K562 (cell line): ENCODE data around the gene OR3A1. TPM values are rescaled to one million over a fixed set of nuclear protein-coding genes. Genes with fewer than 3 reads are reported as not detected.

ENCODE experiments used
- CBX1 ChIP-seq: sonication (generic); IDR thresholded peaks from 2 replicates; pipeline ENCODE4 v1.6.1; 2016; ENCODE audit warnings: antibody characterized with exemption, low read depth, mild to moderate bottlenecking
- CREB3 ChIP-seq: fragments of 450-650 bp; conservative IDR thresholded peaks from 2 replicates; pipeline ENCODE4 v1.6.1; 2016; ENCODE audit warnings: missing genetic modification characterization, low read depth, mild to moderate bottlenecking, missing compliant biosample characterization, moderate library complexity
- GTF2E2 ChIP-seq: fragments of 200-800 bp; sonication (Bioruptor generic); IDR thresholded peaks from 2 replicates; pipeline ENCODE4 v1.6.1; 2016; ENCODE audit warnings: missing genetic modification characterization, missing compliant biosample characterization
- IFI16 ChIP-seq: fragments of 250-450 bp; sonication (Bioruptor Pico); IDR thresholded peaks from 2 replicates; pipeline ENCODE4 v2.1.2; 2022; ENCODE audit warnings: mild to moderate bottlenecking, inconsistent platforms
- MYC ChIP-seq, 2 experiments: fragments of 250-450 bp in 1 of 2; sonication (Bioruptor Pico) in 1 of 2; IDR thresholded peaks; 2 replicates each; pipeline versions ENCODE4 v1.5.1 to v1.6.1; 2012 to 2021; ENCODE audit warnings: low read depth in 2 of 2, borderline replicate concordance in 1 of 2, improper control_type of control experiment in 1 of 2, low read length in 1 of 2, mild to moderate bottlenecking in 1 of 2, moderate library complexity in 1 of 2
- PHF8 ChIP-seq: fragments of 200-600 bp; sonication (generic); IDR thresholded peaks from 2 replicates; pipeline ENCODE4 v1.6.1; 2012; ENCODE audit warnings: mixed run types, mild to moderate bottlenecking, inconsistent platforms, low read length, moderate library complexity, borderline replicate concordance
- POLR2A ChIP-seq: fragments of 450-650 bp; conservative IDR thresholded peaks from 2 replicates; pipeline ENCODE4 v1.6.1; 2016
- PRPF4 ChIP-seq: fragments of 200-400 bp; formaldehyde crosslinking; IDR thresholded peaks from one replicate; pipeline ENCODE4 v1.6.1; 2017; ENCODE audit warnings: low read length, low read depth, mild to moderate bottlenecking; ENCODE audit not compliant: insufficient read depth, poor library complexity, severe bottlenecking
- SMARCE1 ChIP-seq: fragments of 450-650 bp; IDR thresholded peaks from 2 replicates; pipeline ENCODE4 v1.7.1; 2016; ENCODE audit warnings: mild to moderate bottlenecking
- SNIP1 ChIP-seq: fragments of 450-650 bp; IDR thresholded peaks from 2 replicates; pipeline ENCODE4 v1.7.1; 2017; ENCODE audit warnings: low read depth, mild to moderate bottlenecking
- TEAD2 ChIP-seq: fragments of 450-650 bp; IDR thresholded peaks from 2 replicates; pipeline ENCODE4 v1.6.1; 2016; ENCODE audit warnings: missing genetic modification characterization, control low read depth, missing compliant biosample characterization
- ZNF316 ChIP-seq: fragments of 450-650 bp; IDR thresholded peaks from 2 replicates; pipeline ENCODE4 v1.6.1; 2016
- polyA plus RNA-seq, 8 experiments: library from polyadenylated mRNA; depleted of rRNA in 4 of 8; stranded (reverse) in 5 of 8; unstranded in 3 of 8; fragments of >200 nt; fragmentation: Nextera tagmentation in 2 of 8; fragmentation: Illumina TruSeq in 1 of 8; extraction: Ambion mirVana in 2 of 8; extraction: Trizol in 1 of 8; gene quantifications; 2 replicates each; pipeline versions ENCODE4 v1.2.1 to v1.2.3, GENCODE V29; 2011 to 2014; ENCODE audit warnings: inconsistent platforms in 1 of 8, missing spikeins in 1 of 8
- total RNA-seq, 7 experiments: library from RNA; depleted of rRNA in 6 of 7; stranded (reverse); fragments of >200 nt in 6 of 7; fragmentation: Illumina TruSeq in 2 of 7; extraction: Trizol in 2 of 7; gene quantifications; 2 replicates each; pipeline versions ENCODE4 v1.2.1 to v1.2.3, GENCODE V29; 2011 to 2021; ENCODE audit warnings: low replicate concordance in 1 of 7
- TF ChIP-seq, protein P1 (sequence below), 2 experiments: fragments of 450-650 bp; IDR thresholded peaks; 2 replicates each; pipeline ENCODE4 v1.6.1; 2016

The OR3A1 gene
- total and polyA plus RNA-seq, 9 of the 15 experiments (the other 6 are each of a cell fraction or from before 2014, with no cell fraction given): not detected

DNA sequence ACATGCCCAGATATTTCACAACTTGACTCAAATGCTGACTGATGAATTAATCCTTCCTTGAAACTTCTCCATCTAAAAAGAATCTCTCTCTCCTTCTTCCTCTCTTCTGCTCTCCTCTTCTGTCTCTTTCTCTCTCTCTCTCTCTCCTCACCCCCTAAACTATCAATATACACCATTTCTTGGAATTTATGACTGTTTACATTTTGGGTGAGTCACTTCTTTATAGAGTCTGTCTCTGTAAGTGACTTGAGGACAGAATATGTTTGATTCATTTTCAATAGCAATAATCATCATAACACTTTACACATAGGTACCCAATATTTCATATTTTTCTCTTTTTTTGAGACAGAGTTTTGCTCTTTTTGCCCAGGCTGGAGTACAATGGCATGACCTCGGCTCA is 15.3 kb downstream of the OR3A1 start (continued):
- TF ChIP-seq, protein P1, sequence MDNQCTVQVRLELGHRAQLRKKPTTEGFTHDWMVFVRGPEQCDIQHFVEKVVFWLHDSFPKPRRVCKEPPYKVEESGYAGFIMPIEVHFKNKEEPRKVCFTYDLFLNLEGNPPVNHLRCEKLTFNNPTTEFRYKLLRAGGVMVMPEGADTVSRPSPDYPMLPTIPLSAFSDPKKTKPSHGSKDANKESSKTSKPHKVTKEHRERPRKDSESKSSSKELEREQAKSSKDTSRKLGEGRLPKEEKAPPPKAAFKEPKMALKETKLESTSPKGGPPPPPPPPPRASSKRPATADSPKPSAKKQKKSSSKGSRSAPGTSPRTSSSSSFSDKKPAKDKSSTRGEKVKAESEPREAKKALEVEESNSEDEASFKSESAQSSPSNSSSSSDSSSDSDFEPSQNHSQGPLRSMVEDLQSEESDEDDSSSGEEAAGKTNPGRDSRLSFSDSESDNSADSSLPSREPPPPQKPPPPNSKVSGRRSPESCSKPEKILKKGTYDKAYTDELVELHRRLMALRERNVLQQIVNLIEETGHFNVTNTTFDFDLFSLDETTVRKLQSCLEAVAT (IDR thresholded peaks at IDR 0.05): no peak
- TF ChIP-seq IFI16: no peak
- TF ChIP-seq TEAD2 (tag): no peak
- no peak for TF ChIP-seq CBX1
- no peak for TF ChIP-seq MYC (IDR thresholded peaks at IDR 0.05; ENCODE audit: low read depth, low read length)
- no peak for TF ChIP-seq MYC (CRISPR knock-in tag; IDR thresholded peaks at IDR 0.05; ENCODE audit: borderline replicate concordance, low read depth)
- TF ChIP-seq ZNF316: no peak
- no peak for TF ChIP-seq SMARCE1
- TF ChIP-seq PRPF4: no peak
- no peak for TF ChIP-seq SNIP1
- no peak for TF ChIP-seq POLR2A
- no peak for TF ChIP-seq PHF8
- no peak for TF ChIP-seq GTF2E2 (tag)
- TF ChIP-seq CREB3 (tag): no peak
